Measurements from ENCODE around the gene PACS2.

DNA sequence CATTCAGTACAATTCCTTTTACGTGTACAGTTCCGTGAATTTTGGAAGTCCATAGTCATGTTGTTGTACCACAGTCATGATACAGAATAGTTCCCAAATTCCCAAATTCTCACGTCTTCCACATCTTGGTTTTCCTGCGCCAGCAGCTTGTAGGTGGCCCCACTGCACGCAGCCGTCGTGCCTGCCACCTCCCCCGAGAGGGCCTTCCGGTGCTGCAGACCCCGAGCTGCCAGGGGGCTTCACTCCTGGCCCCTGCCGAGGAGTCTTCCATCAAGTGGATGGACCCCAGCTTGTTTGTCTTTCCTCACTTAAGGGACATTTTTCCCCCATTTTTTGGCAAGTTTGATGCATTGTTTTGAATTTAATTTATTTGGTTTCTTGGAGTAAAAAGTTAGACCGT is 121.9 kb downstream of the PACS2 start:
- TF ChIP-seq, protein P1, sequence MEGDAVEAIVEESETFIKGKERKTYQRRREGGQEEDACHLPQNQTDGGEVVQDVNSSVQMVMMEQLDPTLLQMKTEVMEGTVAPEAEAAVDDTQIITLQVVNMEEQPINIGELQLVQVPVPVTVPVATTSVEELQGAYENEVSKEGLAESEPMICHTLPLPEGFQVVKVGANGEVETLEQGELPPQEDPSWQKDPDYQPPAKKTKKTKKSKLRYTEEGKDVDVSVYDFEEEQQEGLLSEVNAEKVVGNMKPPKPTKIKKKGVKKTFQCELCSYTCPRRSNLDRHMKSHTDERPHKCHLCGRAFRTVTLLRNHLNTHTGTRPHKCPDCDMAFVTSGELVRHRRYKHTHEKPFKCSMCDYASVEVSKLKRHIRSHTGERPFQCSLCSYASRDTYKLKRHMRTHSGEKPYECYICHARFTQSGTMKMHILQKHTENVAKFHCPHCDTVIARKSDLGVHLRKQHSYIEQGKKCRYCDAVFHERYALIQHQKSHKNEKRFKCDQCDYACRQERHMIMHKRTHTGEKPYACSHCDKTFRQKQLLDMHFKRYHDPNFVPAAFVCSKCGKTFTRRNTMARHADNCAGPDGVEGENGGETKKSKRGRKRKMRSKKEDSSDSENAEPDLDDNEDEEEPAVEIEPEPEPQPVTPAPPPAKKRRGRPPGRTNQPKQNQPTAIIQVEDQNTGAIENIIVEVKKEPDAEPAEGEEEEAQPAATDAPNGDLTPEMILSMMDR (IDR thresholded peaks at IDR 0.05): no peak
- no peak for TF ChIP-seq POLR2A (IDR thresholded peaks at IDR 0.05)

Measured in testis (tissue), 2 donors.